HG03095 (cell line): Measurements from ENCODE around the gene RIMKLA.
A peak's percentile ranks its signal among the peaks of the same experiment; 100 is the strongest.

ENCODE experiments used
- ATAC-seq: cut with Tn5 transposase; IDR thresholded peaks from one replicate; pipeline ENCODE4 v1.9.1; 2021; ENCODE audit warnings: moderate library complexity; ENCODE audit not compliant: unreplicated experiment

RIMKLA gene

GRCh38 chr1:42424201-42424600 is 43.6 kb downstream of the RIMKLA start:
- ATAC-seq, result no peak

GRCh38 chr1:42427240-42427639 is 46.6 kb downstream of the RIMKLA start:
- ATAC-seq, result no peak

- no peak for ATAC-seq
Measured at GRCh38 chr1:42429603-42430002, 49.0 kb downstream of the RIMKLA start.

GRCh38 chr1:42430286-42431135 is 49.9 kb downstream of the RIMKLA start:
- ATAC-seq, result no peak

GRCh38 chr1:42431514-42431913 is 50.9 kb downstream of the RIMKLA start:
- no peak for ATAC-seq

- no peak for ATAC-seq
Measured at GRCh38 chr1:42432714-42433113, 52.1 kb downstream of the RIMKLA start.

GRCh38 chr1:42433369-42433768 is 52.8 kb downstream of the RIMKLA start:
- ATAC-seq, result no peak

- no peak for ATAC-seq
Measured at GRCh38 chr1:42434340-42434739, 53.7 kb downstream of the RIMKLA start.

- ATAC-seq, result no peak
Measured at GRCh38 chr1:42439940-42440339, 59.3 kb downstream of the RIMKLA start.

- ATAC-seq, result no peak
Measured at GRCh38 chr1:42442662-42443061, 62.1 kb downstream of the RIMKLA start.

GRCh38 chr1:42449256-42449655 is 68.7 kb downstream of the RIMKLA start:
- no peak for ATAC-seq

GRCh38 chr1:42450061-42450460 is 69.5 kb downstream of the RIMKLA start:
- ATAC-seq, result no peak

GRCh38 chr1:42453386-42453785 is 72.8 kb downstream of the RIMKLA start:
- no peak for ATAC-seq

- no peak for ATAC-seq
Measured at GRCh38 chr1:42454403-42454802, 73.8 kb downstream of the RIMKLA start.

GRCh38 chr1:42456010-42456753 is 75.6 kb downstream of the RIMKLA start, which contains the start of the genes PPCS and ZMYND12:
Gene PPCS, plus strand, starts transcription at chr1:42456543. Its CDS starts 23 bp downstream, at chr1:42456566.
Gene ZMYND12, minus strand, starts transcription at chr1:42456022. Its CDS starts 25 bp downstream, at chr1:42455997.
- peak; percentile 86 for ATAC-seq

- peak; percentile 48 for ATAC-seq
Measured at GRCh38 chr1:42456754-42457089, 76.1 kb downstream of the RIMKLA start.

GRCh38 chr1:42461196-42461595 is 80.6 kb downstream of the RIMKLA start:
- ATAC-seq, result no peak

GRCh38 chr1:42462828-42463763 is 82.5 kb downstream of the RIMKLA start, which contains the start of gene CCDC30:
Gene CCDC30, plus strand, starts transcription at chr1:42463286. Its CDS starts 17,266 bp downstream, at chr1:42480552.
- peak; percentile 99 for ATAC-seq

GRCh38 chr1:42463921-42464320 is 83.3 kb downstream of the RIMKLA start:
- no peak for ATAC-seq

GRCh38 chr1:42466030-42466429 is 85.4 kb downstream of the RIMKLA start:
- no peak for ATAC-seq

GRCh38 chr1:42469727-42470126 is 89.1 kb downstream of the RIMKLA start:
- ATAC-seq, result peak; percentile 54
